ENCODE results near the gene BMP6.

BMP6 gene

GRCh38 chr6:7911345-7911725, 185.4 kb downstream of the BMP6 start:
- no peaks in the 10 kb centered on the region for H3K36me3 ChIP-seq (ENCODE audit: insufficient read depth, low read length)
- H3K9ac ChIP-seq (ENCODE audit: low read depth, low read length), result peak overlapping the region; percentile 80
- H3K4me3 ChIP-seq (ENCODE audit: low read length), result peak overlapping the region; percentile 80
- peak overlapping the region; percentile 97 for H3K4me2 ChIP-seq (ENCODE audit: low read length)
- H3K4me1 ChIP-seq (ENCODE audit: control insufficient read depth, insufficient read depth, low read length), result peaks cover 14% of the 10 kb centered on the region
- no peaks in the 10 kb centered on the region for H3K9me3 ChIP-seq (replicated peaks; ENCODE audit: low read length)
- peaks cover 20% of the 10 kb centered on the region for H3K27me3 ChIP-seq (ENCODE audit: control insufficient read depth, insufficient read depth, low read length)

GRCh38 chr6:7912024-7912423, 186.1 kb downstream of the BMP6 start:
- Histone ChIP-seq H3K9me3 (replicated peaks; ENCODE audit: low read length) (no peaks in the 10 kb centered on the region), H3K4me1 (ENCODE audit: control insufficient read depth, insufficient read depth, low read length) (peaks cover 14% of the 10 kb centered on the region), H3K36me3 (ENCODE audit: insufficient read depth, low read length) (no peaks in the 10 kb centered on the region), H3K4me3 (ENCODE audit: low read length) (no peak overlapping the region), H3K4me2 (ENCODE audit: low read length) (no peak overlapping the region), H3K9ac (ENCODE audit: low read depth, low read length) (no peak overlapping the region), H3K27me3 (ENCODE audit: control insufficient read depth, insufficient read depth, low read length) (peaks cover 20% of the 10 kb centered on the region)

GRCh38 chr6:7912736-7913517, 187.0 kb downstream of the BMP6 start:
- Histone ChIP-seq H3K36me3 (ENCODE audit: insufficient read depth, low read length) (no peaks in the 10 kb centered on the region), H3K4me1 (ENCODE audit: control insufficient read depth, insufficient read depth, low read length) (peaks cover 14% of the 10 kb centered on the region), H3K27me3 (ENCODE audit: control insufficient read depth, insufficient read depth, low read length) (peaks cover 20% of the 10 kb centered on the region), H3K9ac (ENCODE audit: low read depth, low read length) (no peak overlapping the region), H3K4me2 (ENCODE audit: low read length) (no peak overlapping the region), H3K4me3 (ENCODE audit: low read length) (no peak overlapping the region), H3K9me3 (replicated peaks; ENCODE audit: low read length) (no peaks in the 10 kb centered on the region)

- peaks cover 26% of the 10 kb centered on the region for H3K27me3 ChIP-seq (ENCODE audit: control insufficient read depth, insufficient read depth, low read length)
- H3K4me3 ChIP-seq (ENCODE audit: low read length), result no peak overlapping the region
- H3K4me1 ChIP-seq (ENCODE audit: control insufficient read depth, insufficient read depth, low read length), result peaks cover 4% of the 10 kb centered on the region
- no peak overlapping the region for H3K4me2 ChIP-seq (ENCODE audit: low read length)
- no peaks in the 10 kb centered on the region for H3K9me3 ChIP-seq (replicated peaks; ENCODE audit: low read length)
- H3K36me3 ChIP-seq (ENCODE audit: insufficient read depth, low read length), result no peaks in the 10 kb centered on the region
- H3K9ac ChIP-seq (ENCODE audit: low read depth, low read length), result no peak overlapping the region
Measured at GRCh38 chr6:7914311-7914710, 188.4 kb downstream of the BMP6 start.

- Histone ChIP-seq H3K4me2 (ENCODE audit: low read length) (no peak overlapping the region), H3K4me3 (ENCODE audit: low read length) (no peak overlapping the region), H3K27me3 (ENCODE audit: control insufficient read depth, insufficient read depth, low read length) (peaks cover 26% of the 10 kb centered on the region), H3K4me1 (ENCODE audit: control insufficient read depth, insufficient read depth, low read length) (peaks cover 3% of the 10 kb centered on the region), H3K36me3 (ENCODE audit: insufficient read depth, low read length) (no peaks in the 10 kb centered on the region), H3K9me3 (replicated peaks; ENCODE audit: low read length) (no peaks in the 10 kb centered on the region), H3K9ac (ENCODE audit: low read depth, low read length) (no peak overlapping the region)
Measured at GRCh38 chr6:7914991-7915789, 189.3 kb downstream of the BMP6 start.

- H3K4me3 ChIP-seq (ENCODE audit: low read length), result no peak overlapping the region
- no peaks in the 10 kb centered on the region for H3K9me3 ChIP-seq (replicated peaks; ENCODE audit: low read length)
- H3K36me3 ChIP-seq (ENCODE audit: insufficient read depth, low read length), result no peaks in the 10 kb centered on the region
- no peak overlapping the region for H3K9ac ChIP-seq (ENCODE audit: low read depth, low read length)
- H3K4me1 ChIP-seq (ENCODE audit: control insufficient read depth, insufficient read depth, low read length), result no peaks in the 10 kb centered on the region
- H3K27me3 ChIP-seq (ENCODE audit: control insufficient read depth, insufficient read depth, low read length), result peaks cover 26% of the 10 kb centered on the region
- H3K4me2 ChIP-seq (ENCODE audit: low read length), result no peak overlapping the region
Measured at GRCh38 chr6:7916959-7917358, 191.1 kb downstream of the BMP6 start.

- no peak overlapping the region for H3K4me3 ChIP-seq (ENCODE audit: low read length)
- H3K4me2 ChIP-seq (ENCODE audit: low read length), result no peak overlapping the region
- H3K4me1 ChIP-seq (ENCODE audit: control insufficient read depth, insufficient read depth, low read length), result no peaks in the 10 kb centered on the region
- no peak overlapping the region for H3K9ac ChIP-seq (ENCODE audit: low read depth, low read length)
- peaks cover 20% of the 10 kb centered on the region for H3K27me3 ChIP-seq (ENCODE audit: control insufficient read depth, insufficient read depth, low read length)
- no peaks in the 10 kb centered on the region for H3K9me3 ChIP-seq (replicated peaks; ENCODE audit: low read length)
- H3K36me3 ChIP-seq (ENCODE audit: insufficient read depth, low read length), result no peaks in the 10 kb centered on the region
Measured at GRCh38 chr6:7917729-7918128, 191.8 kb downstream of the BMP6 start.

- Histone ChIP-seq H3K27me3 (ENCODE audit: control insufficient read depth, insufficient read depth, low read length) (peaks cover 16% of the 10 kb centered on the region), H3K36me3 (ENCODE audit: insufficient read depth, low read length) (no peaks in the 10 kb centered on the region), H3K4me3 (ENCODE audit: low read length) (no peak overlapping the region), H3K9me3 (replicated peaks; ENCODE audit: low read length) (no peaks in the 10 kb centered on the region), H3K9ac (ENCODE audit: low read depth, low read length) (no peak overlapping the region), H3K4me2 (ENCODE audit: low read length) (no peak overlapping the region), H3K4me1 (ENCODE audit: control insufficient read depth, insufficient read depth, low read length) (no peaks in the 10 kb centered on the region)
Measured at GRCh38 chr6:7918403-7918802, 192.5 kb downstream of the BMP6 start.

GRCh38 chr6:7919871-7920270, 194.0 kb downstream of the BMP6 start:
- Histone ChIP-seq H3K9ac (ENCODE audit: low read depth, low read length) (no peak overlapping the region), H3K4me1 (ENCODE audit: control insufficient read depth, insufficient read depth, low read length) (no peaks in the 10 kb centered on the region), H3K4me3 (ENCODE audit: low read length) (no peak overlapping the region), H3K4me2 (ENCODE audit: low read length) (no peak overlapping the region), H3K36me3 (ENCODE audit: insufficient read depth, low read length) (no peaks in the 10 kb centered on the region), H3K27me3 (ENCODE audit: control insufficient read depth, insufficient read depth, low read length) (peaks cover 10% of the 10 kb centered on the region), H3K9me3 (replicated peaks; ENCODE audit: low read length) (no peaks in the 10 kb centered on the region)

- peaks cover 6% of the 10 kb centered on the region for H3K27me3 ChIP-seq (ENCODE audit: control insufficient read depth, insufficient read depth, low read length)
- no peak overlapping the region for H3K9ac ChIP-seq (ENCODE audit: low read depth, low read length)
- H3K4me2 ChIP-seq (ENCODE audit: low read length), result no peak overlapping the region
- H3K36me3 ChIP-seq (ENCODE audit: insufficient read depth, low read length), result no peaks in the 10 kb centered on the region
- no peaks in the 10 kb centered on the region for H3K4me1 ChIP-seq (ENCODE audit: control insufficient read depth, insufficient read depth, low read length)
- H3K9me3 ChIP-seq (replicated peaks; ENCODE audit: low read length), result no peaks in the 10 kb centered on the region
- H3K4me3 ChIP-seq (ENCODE audit: low read length), result no peak overlapping the region
Measured at GRCh38 chr6:7920425-7920824, 194.5 kb downstream of the BMP6 start.

- Histone ChIP-seq H3K9ac (ENCODE audit: low read depth, low read length) (no peak overlapping the region), H3K4me3 (ENCODE audit: low read length) (no peak overlapping the region), H3K36me3 (ENCODE audit: insufficient read depth, low read length) (no peaks in the 10 kb centered on the region), H3K4me1 (ENCODE audit: control insufficient read depth, insufficient read depth, low read length) (no peaks in the 10 kb centered on the region), H3K27me3 (ENCODE audit: control insufficient read depth, insufficient read depth, low read length) (peaks cover 6% of the 10 kb centered on the region), H3K9me3 (replicated peaks; ENCODE audit: low read length) (no peaks in the 10 kb centered on the region), H3K4me2 (ENCODE audit: low read length) (no peak overlapping the region)
Measured at GRCh38 chr6:7921046-7921445, 195.1 kb downstream of the BMP6 start.
